SU-DHL-6 (cell line): ENCODE results near the gene DACH2.

Experiments used
- H2AFZ ChIP-seq: fragments of 200-600 bp; sonication (generic); 2 replicates; pipeline ENCODE4 v1.6.1; 2014; ENCODE audit warnings: low read depth, mild to moderate bottlenecking, moderate library complexity, mixed read lengths, antibody characterized with exemption, low read length; ENCODE audit not compliant: severe bottlenecking
- H3F3A ChIP-seq: fragments of 200-600 bp; shearing (Covaris generic); 2 replicates; pipeline ENCODE4 v1.6.0; 2016; ENCODE audit warnings: antibody characterized with exemption, mild to moderate bottlenecking; ENCODE audit not compliant: insufficient read depth
- H3K27ac ChIP-seq: fragments of 200-600 bp; sonication (generic); 2 replicates; pipeline ENCODE4 v1.5.1; 2016; ENCODE audit warnings: low read depth, mild to moderate bottlenecking, low read length, moderate library complexity, mixed read lengths
- H3K27me3 ChIP-seq: fragments of 200-600 bp; sonication (generic), shearing (Covaris generic); 2 replicates; pipeline ENCODE4 v1.6.0; 2014; ENCODE audit warnings: mild to moderate bottlenecking, low read length
- H3K36me3 ChIP-seq: fragments of 200-600 bp; sonication (generic); 2 replicates; pipeline ENCODE4 v1.6.1; 2014; ENCODE audit warnings: mild to moderate bottlenecking, low read length, mixed read lengths
- H3K4me2 ChIP-seq: fragments of 300-600, 200-600 bp; shearing (Covaris generic), sonication (generic); 2 replicates; pipeline ENCODE4 v1.6.0; 2014; ENCODE audit warnings: low read length, low read depth, mild to moderate bottlenecking; ENCODE audit not compliant: poor library complexity, severe bottlenecking
- H3K4me3 ChIP-seq: fragments of 200-600 bp; sonication (generic); 2 replicates; pipeline ENCODE4 v1.5.1; 2014; ENCODE audit warnings: antibody characterized with exemption, low read length, mild to moderate bottlenecking, mixed read lengths; ENCODE audit not compliant: insufficient read depth, poor library complexity, severe bottlenecking
- H3K79me2 ChIP-seq: fragments of 200-600 bp; sonication (generic); 2 replicates; pipeline ENCODE4 v1.6.1; 2014; ENCODE audit warnings: mild to moderate bottlenecking, low read length, moderate library complexity; ENCODE audit not compliant: insufficient read depth
- H3K9ac ChIP-seq: fragments of 200-600 bp; sonication (generic); 2 replicates; pipeline ENCODE4 v1.7.0; 2014; ENCODE audit warnings: mild to moderate bottlenecking, low read length
- H3K9me2 ChIP-seq: fragments of 200-600 bp; sonication (generic); replicated peaks from 2 replicates; pipeline ENCODE4 v1.6.1; 2014; ENCODE audit warnings: low read length; ENCODE audit not compliant: insufficient read depth
- H3K9me3 ChIP-seq: fragments of 200-600 bp; sonication (generic); 2 replicates; pipeline ENCODE4 v1.6.1; 2014; ENCODE audit warnings: low read length, mixed read lengths; ENCODE audit not compliant: insufficient read depth
- H4K20me1 ChIP-seq: fragments of 200-600 bp; sonication (generic); 2 replicates; pipeline ENCODE4 v1.6.1; 2014; ENCODE audit warnings: low read depth, mild to moderate bottlenecking, antibody characterized with exemption, low read length, moderate library complexity, mixed read lengths
- CTCF ChIP-seq: fragments of 200-600 bp; sonication (generic); IDR thresholded peaks from one replicate; pipeline ENCODE4 v1.5.1; 2017; ENCODE audit warnings: antibody characterized with exemption, mild to moderate bottlenecking, low read length, moderate library complexity; ENCODE audit not compliant: insufficient read depth, poor library complexity, severe bottlenecking
- EZH2phosphoT487 ChIP-seq: fragments of 200-600 bp; sonication (generic), shearing (Covaris generic); conservative IDR thresholded peaks from 2 replicates; pipeline ENCODE4 v1.6.1; 2018; ENCODE audit warnings: mild to moderate bottlenecking, antibody characterized with exemption, low read length, moderate library complexity, mixed read lengths

The DACH2 gene

DNA sequence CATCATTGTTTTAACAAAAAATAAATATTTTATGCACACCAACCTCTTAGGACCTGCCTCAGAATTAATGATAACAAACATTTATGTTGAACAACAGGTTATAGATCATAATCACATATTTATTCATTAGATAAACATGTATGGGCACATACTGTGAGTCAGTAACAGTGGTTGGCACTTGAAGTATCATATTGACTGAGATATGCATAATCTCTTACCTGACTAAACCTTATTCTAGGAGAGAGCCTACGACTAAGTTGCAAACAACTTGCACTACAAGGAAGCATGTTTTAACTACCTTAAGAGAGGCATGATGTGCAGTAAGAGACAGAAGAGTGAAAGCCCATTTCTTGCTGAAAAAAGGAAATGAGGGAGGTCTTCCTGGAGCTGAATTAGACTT lies 6.5 kb upstream of the DACH2 start:
- no peaks in the 10 kb centered on the region for H4K20me1 ChIP-seq
- H3K9me3 ChIP-seq = no peaks in the 10 kb centered on the region
- H3K27ac ChIP-seq = no peak overlapping the region
- no peaks in the 10 kb centered on the region for H3K27me3 ChIP-seq
- H2AFZ ChIP-seq = no peak overlapping the region
- no peak overlapping the region for H3K4me2 ChIP-seq
- H3F3A ChIP-seq = no peaks in the 10 kb centered on the region
- no peak for TF ChIP-seq EZH2phosphoT487
- no peak for TF ChIP-seq CTCF
- no peak overlapping the region for H3K9ac ChIP-seq
- no peaks in the 10 kb centered on the region for H3K79me2 ChIP-seq
- no peaks in the 10 kb centered on the region for H3K36me3 ChIP-seq
- H3K4me3 ChIP-seq = no peak overlapping the region
- H3K9me2 ChIP-seq = no peaks in the 10 kb centered on the region

GRCh38 chrX:86146102-86146501 lies 2.1 kb upstream of the DACH2 start:
- no peaks in the 10 kb centered on the region for H3K27me3 ChIP-seq
- H3K9me3 ChIP-seq = no peaks in the 10 kb centered on the region
- no peaks in the 10 kb centered on the region for H3F3A ChIP-seq
- H4K20me1 ChIP-seq = no peaks in the 10 kb centered on the region
- H3K79me2 ChIP-seq = no peaks in the 10 kb centered on the region
- no peak overlapping the region for H3K9ac ChIP-seq
- no peak overlapping the region for H3K4me3 ChIP-seq
- H3K4me2 ChIP-seq = no peak overlapping the region
- no peaks in the 10 kb centered on the region for H3K36me3 ChIP-seq
- H3K9me2 ChIP-seq = no peaks in the 10 kb centered on the region
- no peak overlapping the region for H3K27ac ChIP-seq
- TF ChIP-seq CTCF = no peak
- no peak for TF ChIP-seq EZH2phosphoT487
- H2AFZ ChIP-seq = no peak overlapping the region

- Histone ChIP-seq H3K4me2 (no peak overlapping the region), H4K20me1 (no peaks in the 10 kb centered on the region), H3K9me3 (no peaks in the 10 kb centered on the region), H3K27ac (no peak overlapping the region), H3K36me3 (no peaks in the 10 kb centered on the region), H3K27me3 (no peaks in the 10 kb centered on the region), H2AFZ (no peak overlapping the region), H3K4me3 (no peak overlapping the region), H3K9me2 (no peaks in the 10 kb centered on the region), H3K9ac (no peak overlapping the region), H3K79me2 (no peaks in the 10 kb centered on the region), H3F3A (no peaks in the 10 kb centered on the region)
- TF ChIP-seq EZH2phosphoT487 (no peak), CTCF (no peak)
Observed at GRCh38 chrX:86148594-86148993, 343 bp downstream of the DACH2 start.

- H3F3A ChIP-seq = no peaks in the 10 kb centered on the region
- no peaks in the 10 kb centered on the region for H3K36me3 ChIP-seq
- H3K79me2 ChIP-seq = no peaks in the 10 kb centered on the region
- H3K9me2 ChIP-seq = no peaks in the 10 kb centered on the region
- H3K4me3 ChIP-seq = no peak overlapping the region
- H3K27me3 ChIP-seq = no peaks in the 10 kb centered on the region
- no peak overlapping the region for H3K27ac ChIP-seq
- no peak overlapping the region for H3K9ac ChIP-seq
- no peaks in the 10 kb centered on the region for H3K9me3 ChIP-seq
- H3K4me2 ChIP-seq = no peak overlapping the region
- TF ChIP-seq CTCF (no peak), EZH2phosphoT487 (no peak)
- no peak overlapping the region for H2AFZ ChIP-seq
- H4K20me1 ChIP-seq = no peaks in the 10 kb centered on the region
Observed at GRCh38 chrX:86149119-86149518, 868 bp downstream of the DACH2 start.
